Fibroblast of lung (primary cell): ENCODE measurements around the gene PAK4. TPM values are rescaled to one million over a fixed set of nuclear protein-coding genes. Genes with fewer than 3 reads are reported as not detected.
"Not testable (repeated sequence)": the region's sequence is repeated elsewhere in the genome, so short reads cannot be mapped to it uniquely, and the experiment has no call there.

Experiments
- DNase-seq, 2 donors: peaks; one replicate each; pipeline versions ENCODE4 v3.0.0 to v3.0.0-alpha.2; 2010; ENCODE audit warnings: low read depth in 2 of 2
- H2AFZ ChIP-seq: 2 replicates; pipeline ENCODE4 v1.5.1; 2012; ENCODE audit warnings: low read length, control low read depth, inconsistent platforms
- H3K27ac ChIP-seq: 2 replicates; pipeline ENCODE4 v1.5.1; 2011; ENCODE audit warnings: low read length, control low read depth; ENCODE audit not compliant: insufficient read depth
- H3K27me3 ChIP-seq: 2 replicates; pipeline ENCODE4 v1.5.1; 2011; ENCODE audit warnings: mild to moderate bottlenecking, low read length; ENCODE audit not compliant: control insufficient read depth, insufficient read depth
- H3K36me3 ChIP-seq: 2 replicates; pipeline ENCODE4 v1.5.1; 2011; ENCODE audit warnings: low read length; ENCODE audit not compliant: control insufficient read depth, insufficient read depth
- H3K4me1 ChIP-seq: 2 replicates; pipeline ENCODE4 v1.5.1; 2011; ENCODE audit warnings: low read length; ENCODE audit not compliant: control insufficient read depth, insufficient read depth; ENCODE audit errors: extremely low read depth
- H3K4me2 ChIP-seq: 2 replicates; pipeline ENCODE4 v1.5.1; 2011; ENCODE audit warnings: low read length, control low read depth; ENCODE audit not compliant: insufficient read depth; ENCODE audit errors: extremely low read depth
- H3K4me3 ChIP-seq, 4 experiments: fragments of 200-600 bp in 1 of 4; sonication (generic) in 1 of 4; replicated peaks in 1 of 4; 2 replicates each; pipeline ENCODE4 v1.5.1; 2011 to 2016; ENCODE audit warnings: low read length in 4 of 4, low read depth in 3 of 4, mild to moderate bottlenecking in 3 of 4, control low read depth in 2 of 4, inconsistent platforms in 1 of 4, mixed read lengths in 1 of 4; ENCODE audit not compliant: insufficient read depth in 1 of 4; ENCODE audit errors: control extremely low read depth in 1 of 4
- H3K79me2 ChIP-seq: 2 replicates; pipeline ENCODE4 v1.5.1; 2012; ENCODE audit warnings: mild to moderate bottlenecking, low read length, inconsistent platforms; ENCODE audit not compliant: control insufficient read depth, insufficient read depth
- H3K9ac ChIP-seq: 2 replicates; pipeline ENCODE4 v1.5.1; 2011; ENCODE audit warnings: mild to moderate bottlenecking, low read length, control low read depth; ENCODE audit not compliant: insufficient read depth
- H3K9me3 ChIP-seq: 2 replicates; pipeline ENCODE4 v1.5.1; 2012; ENCODE audit warnings: low read depth, low read length; ENCODE audit not compliant: control insufficient read depth, insufficient read depth
- H4K20me1 ChIP-seq: 2 replicates; pipeline ENCODE4 v1.5.1; 2011; ENCODE audit warnings: low read length; ENCODE audit not compliant: control insufficient read depth, insufficient read depth; ENCODE audit errors: extremely low read depth
- EZH2 ChIP-seq: IDR thresholded peaks from 2 replicates; pipeline ENCODE4 v1.5.1; 2012; ENCODE audit warnings: low read length, control low read depth, mild to moderate bottlenecking; ENCODE audit errors: missing control alignments
- polyA plus RNA-seq, 2 donors: library from polyadenylated mRNA; depleted of rRNA in 1 of 2; stranded (reverse) in 1 of 2; unstranded in 1 of 2; fragments of >200 nt; gene quantifications; 2 replicates each; pipeline ENCODE4 v1.2.1, GENCODE V29; 2011 to 2012; ENCODE audit warnings: missing spikeins in 1 of 2
- total RNA-seq: library from RNA; depleted of rRNA; stranded (reverse); fragments of >200 nt; gene quantifications from 2 replicates; pipeline ENCODE4 v1.2.1, GENCODE V29; 2014
- TF ChIP-seq, protein P1 (sequence below), 2 donors: IDR thresholded peaks in 1 of 2; conservative IDR thresholded peaks in 1 of 2; 1 replicate in 1 of 2; 2 replicates in 1 of 2; pipeline ENCODE4 v1.5.1; 2011 to 2012; ENCODE audit warnings: low read length in 2 of 2, control low read depth in 1 of 2, inconsistent platforms in 1 of 2, low read depth in 1 of 2, mild to moderate bottlenecking in 1 of 2

Gene PAK4
- total and polyA plus RNA-seq, 2 donors (not counting 1 experiment from before 2014, with no cell fraction given) = 4.6 to 8.4 TPM

- no peaks in the 10 kb centered on the region for H4K20me1 ChIP-seq
- H3K4me3 ChIP-seq = no peak overlapping the region
- no peak overlapping the region for H2AFZ ChIP-seq
- H3K4me1 ChIP-seq = no peaks in the 10 kb centered on the region
- no peaks in the 10 kb centered on the region for H3K79me2 ChIP-seq
- no peak overlapping the region for H3K9ac ChIP-seq
- H3K27me3 ChIP-seq = peaks cover 1% of the 10 kb centered on the region
- TF ChIP-seq, protein P1, sequence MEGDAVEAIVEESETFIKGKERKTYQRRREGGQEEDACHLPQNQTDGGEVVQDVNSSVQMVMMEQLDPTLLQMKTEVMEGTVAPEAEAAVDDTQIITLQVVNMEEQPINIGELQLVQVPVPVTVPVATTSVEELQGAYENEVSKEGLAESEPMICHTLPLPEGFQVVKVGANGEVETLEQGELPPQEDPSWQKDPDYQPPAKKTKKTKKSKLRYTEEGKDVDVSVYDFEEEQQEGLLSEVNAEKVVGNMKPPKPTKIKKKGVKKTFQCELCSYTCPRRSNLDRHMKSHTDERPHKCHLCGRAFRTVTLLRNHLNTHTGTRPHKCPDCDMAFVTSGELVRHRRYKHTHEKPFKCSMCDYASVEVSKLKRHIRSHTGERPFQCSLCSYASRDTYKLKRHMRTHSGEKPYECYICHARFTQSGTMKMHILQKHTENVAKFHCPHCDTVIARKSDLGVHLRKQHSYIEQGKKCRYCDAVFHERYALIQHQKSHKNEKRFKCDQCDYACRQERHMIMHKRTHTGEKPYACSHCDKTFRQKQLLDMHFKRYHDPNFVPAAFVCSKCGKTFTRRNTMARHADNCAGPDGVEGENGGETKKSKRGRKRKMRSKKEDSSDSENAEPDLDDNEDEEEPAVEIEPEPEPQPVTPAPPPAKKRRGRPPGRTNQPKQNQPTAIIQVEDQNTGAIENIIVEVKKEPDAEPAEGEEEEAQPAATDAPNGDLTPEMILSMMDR (conservative IDR thresholded peaks at IDR 0.05 in 1 of 2, IDR thresholded peaks at IDR 0.05 in 1 of 2; ENCODE audit: low read depth in 1 of 2, low read length in 2 of 2) = no peak
- TF ChIP-seq EZH2 = no peak
- H3K4me2 ChIP-seq = no peak overlapping the region
- H3K36me3 ChIP-seq = no peaks in the 10 kb centered on the region
- DNase-seq = no peak
- no peaks in the 10 kb centered on the region for H3K9me3 ChIP-seq
- H3K27ac ChIP-seq = no peak overlapping the region
Observed at GRCh38 chr19:39209196-39209595, 83.6 kb downstream of the PAK4 start.

- Histone ChIP-seq H3K27ac (no peak overlapping the region), H3K4me2 (no peak overlapping the region), H3K36me3 (no peaks in the 10 kb centered on the region), H3K27me3 (peaks cover 3% of the 10 kb centered on the region), H4K20me1 (no peaks in the 10 kb centered on the region), H3K9ac (no peak overlapping the region), H2AFZ (no peak overlapping the region), H3K4me1 (no peaks in the 10 kb centered on the region), H3K9me3 (no peaks in the 10 kb centered on the region), H3K4me3 (no peak overlapping the region), H3K79me2 (no peaks in the 10 kb centered on the region)
- TF ChIP-seq, protein P1 (conservative IDR thresholded peaks at IDR 0.05 in 1 of 2, IDR thresholded peaks at IDR 0.05 in 1 of 2; ENCODE audit: low read depth in 1 of 2, low read length in 2 of 2) = no peak
- TF ChIP-seq EZH2 = no peak
- DNase-seq = no peak
Observed at GRCh38 chr19:39211731-39212374, 86.3 kb downstream of the PAK4 start.

DNA sequence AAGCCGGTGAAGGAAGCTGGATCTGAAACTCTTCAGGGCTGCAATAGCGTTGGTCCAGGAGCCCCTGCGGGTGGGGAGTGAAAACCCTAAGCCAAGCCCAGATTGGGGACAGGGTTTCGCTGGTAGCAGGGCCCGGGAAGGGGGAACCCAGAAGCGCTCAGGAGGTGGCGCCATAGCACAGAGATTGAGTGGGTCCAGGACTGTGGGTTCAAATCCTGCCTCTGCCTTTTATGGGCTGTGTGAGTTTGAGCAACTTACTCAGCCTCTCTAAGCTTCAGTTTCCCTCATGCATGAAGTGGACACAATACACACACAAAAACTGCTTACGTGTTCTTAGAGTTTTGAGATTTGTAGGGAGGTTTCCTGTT lies 86.8 kb downstream of the PAK4 start:
- H3K36me3 ChIP-seq = no peaks in the 10 kb centered on the region
- no peaks in the 10 kb centered on the region for H4K20me1 ChIP-seq
- no peaks in the 10 kb centered on the region for H3K4me1 ChIP-seq
- no peaks in the 10 kb centered on the region for H3K9me3 ChIP-seq
- TF ChIP-seq EZH2 = no peak
- TF ChIP-seq, protein P1 (conservative IDR thresholded peaks at IDR 0.05 in 1 of 2, IDR thresholded peaks at IDR 0.05 in 1 of 2; ENCODE audit: low read depth in 1 of 2, low read length in 2 of 2) = peak; percentile 9 to 36
- no peak overlapping the region for H3K4me3 ChIP-seq
- no peak overlapping the region for H3K27ac ChIP-seq
- H3K4me2 ChIP-seq = no peak overlapping the region
- peaks cover 3% of the 10 kb centered on the region for H3K27me3 ChIP-seq
- H3K9ac ChIP-seq = no peak overlapping the region
- no peak overlapping the region for H2AFZ ChIP-seq
- DNase-seq = peak in 1 of 2 donors; percentile 11
- H3K79me2 ChIP-seq = no peaks in the 10 kb centered on the region

DNA sequence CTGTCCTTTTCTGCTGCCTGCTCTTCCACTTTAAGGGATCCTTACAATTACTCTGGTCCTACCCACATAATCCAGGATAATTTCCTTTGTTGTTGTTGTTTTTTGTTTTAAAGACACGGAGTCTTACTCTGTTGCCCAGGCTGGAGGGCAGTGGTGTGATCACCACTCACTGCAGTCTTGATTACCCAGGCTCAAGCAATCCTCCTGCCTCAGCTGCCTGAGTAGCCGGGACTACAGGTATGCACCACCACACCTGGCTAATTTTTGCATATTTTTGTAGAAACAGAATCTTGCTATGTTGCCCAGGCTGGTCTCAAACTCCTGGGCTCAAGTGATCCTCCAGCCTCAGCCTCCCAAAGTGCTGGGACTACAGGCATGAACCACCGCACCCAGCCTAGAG lies 89.7 kb downstream of the PAK4 start:
- H3K27ac ChIP-seq, H3K4me1 ChIP-seq, H3K4me2 ChIP-seq, H2AFZ ChIP-seq, H3K27me3 ChIP-seq, H3K36me3 ChIP-seq, H3K4me3 ChIP-seq, H4K20me1 ChIP-seq, H3K9me3 ChIP-seq, H3K9ac ChIP-seq, DNase-seq, H3K79me2 ChIP-seq: not testable (repeated sequence)
